ENCODE results near the gene RAB34.

Gene RAB34

DNA sequence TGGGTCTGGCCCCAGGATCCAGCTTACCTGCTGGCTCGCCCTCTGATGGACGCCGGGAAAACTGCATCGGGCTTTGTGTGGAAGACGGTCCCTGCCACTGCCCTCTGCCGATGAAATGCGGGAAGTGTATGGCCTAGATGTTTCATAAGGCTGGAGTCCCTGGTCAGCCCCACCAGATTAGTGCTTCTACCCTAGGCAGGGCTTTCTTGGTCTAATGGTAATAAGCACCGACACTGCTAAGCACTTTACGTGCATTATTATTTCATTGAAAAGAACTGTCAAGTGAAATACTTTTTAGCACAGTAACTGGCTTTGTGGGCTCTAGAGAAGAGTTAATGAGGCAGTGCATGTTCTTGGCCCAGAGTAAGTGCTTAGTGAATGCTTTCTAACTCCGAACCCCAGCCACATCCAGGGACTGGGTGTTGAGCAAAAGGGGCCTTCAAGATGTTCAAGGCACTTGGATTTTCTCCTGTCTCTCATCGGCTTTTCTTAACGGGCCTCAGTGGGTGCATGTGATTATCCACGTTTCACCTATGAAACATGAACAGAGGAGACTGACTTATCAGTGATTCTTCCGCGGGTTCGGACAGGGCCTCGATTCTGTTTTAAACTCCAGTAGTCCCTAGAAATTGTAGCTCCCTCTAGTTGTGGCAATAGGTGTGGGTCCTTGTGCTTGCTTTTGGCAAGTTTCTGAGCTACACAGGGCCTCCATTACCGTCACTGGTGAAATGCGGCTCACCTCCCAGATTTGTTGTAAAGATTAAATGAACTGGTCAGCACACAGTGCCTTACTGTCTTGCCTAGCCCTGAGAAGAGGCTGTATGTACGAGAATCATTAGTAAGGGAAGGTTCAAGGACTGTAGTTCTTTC lies 32.7 kb upstream of the RAB34 start:
- Mint-ChIP-seq H3K4me1 (peaks cover 34% of the 10 kb centered on the region), H3K9me3 (no peaks in the 10 kb centered on the region), H3K27ac (peak overlapping the region; percentile 73 to 90 (median 81)), H3K27me3 (ENCODE audit: low read depth) (no peaks in the 10 kb centered on the region), H3K4me3 (peak overlapping the region in 2 of 3 experiments; percentile 51), H3K36me3 (ENCODE audit: low read depth) (peaks cover 40% of the 10 kb centered on the region)
- TF ChIP-seq, protein P1, sequence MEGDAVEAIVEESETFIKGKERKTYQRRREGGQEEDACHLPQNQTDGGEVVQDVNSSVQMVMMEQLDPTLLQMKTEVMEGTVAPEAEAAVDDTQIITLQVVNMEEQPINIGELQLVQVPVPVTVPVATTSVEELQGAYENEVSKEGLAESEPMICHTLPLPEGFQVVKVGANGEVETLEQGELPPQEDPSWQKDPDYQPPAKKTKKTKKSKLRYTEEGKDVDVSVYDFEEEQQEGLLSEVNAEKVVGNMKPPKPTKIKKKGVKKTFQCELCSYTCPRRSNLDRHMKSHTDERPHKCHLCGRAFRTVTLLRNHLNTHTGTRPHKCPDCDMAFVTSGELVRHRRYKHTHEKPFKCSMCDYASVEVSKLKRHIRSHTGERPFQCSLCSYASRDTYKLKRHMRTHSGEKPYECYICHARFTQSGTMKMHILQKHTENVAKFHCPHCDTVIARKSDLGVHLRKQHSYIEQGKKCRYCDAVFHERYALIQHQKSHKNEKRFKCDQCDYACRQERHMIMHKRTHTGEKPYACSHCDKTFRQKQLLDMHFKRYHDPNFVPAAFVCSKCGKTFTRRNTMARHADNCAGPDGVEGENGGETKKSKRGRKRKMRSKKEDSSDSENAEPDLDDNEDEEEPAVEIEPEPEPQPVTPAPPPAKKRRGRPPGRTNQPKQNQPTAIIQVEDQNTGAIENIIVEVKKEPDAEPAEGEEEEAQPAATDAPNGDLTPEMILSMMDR (IDR thresholded peaks at IDR 0.05; ENCODE audit: unreplicated experiment in 3 of 3) = peak; percentile 99 to 100 (median 100)

DNA sequence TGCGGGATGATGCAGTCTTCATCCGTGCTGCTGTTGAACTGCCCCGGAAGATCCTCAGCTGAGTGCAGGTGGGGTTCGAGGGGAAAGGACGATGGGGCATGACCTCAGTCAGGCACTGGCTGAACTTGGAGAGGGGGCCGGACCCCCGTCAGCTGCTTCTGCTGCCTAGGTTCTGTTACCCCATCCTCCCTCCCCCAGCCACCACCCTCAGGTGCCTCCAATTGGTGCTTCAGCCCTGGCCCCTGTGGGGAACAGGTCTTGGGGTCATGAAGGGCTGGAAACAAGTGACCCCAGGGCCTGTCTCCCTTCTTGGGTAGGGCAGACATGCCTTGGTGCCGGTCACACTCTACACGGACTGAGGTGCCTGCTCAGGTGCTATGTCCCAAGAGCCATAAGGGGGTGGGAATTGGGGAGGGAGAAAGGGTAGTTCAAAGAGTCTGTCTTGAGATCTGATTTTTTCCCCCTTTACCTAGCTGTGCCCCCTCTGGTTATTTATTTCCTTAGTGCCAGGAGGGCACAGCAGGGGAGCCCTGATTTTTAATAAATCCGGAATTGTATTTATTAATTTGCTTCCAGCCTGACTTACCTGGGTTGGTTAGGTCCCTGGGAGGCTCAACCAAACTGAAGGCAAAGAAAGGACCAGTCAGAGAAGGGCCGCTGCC lies 32.0 kb upstream of the RAB34 start:
- Mint-ChIP-seq H3K4me3 (peak overlapping the region in 2 of 3 experiments; percentile 51), H3K4me1 (peaks cover 34% of the 10 kb centered on the region), H3K9me3 (no peaks in the 10 kb centered on the region), H3K36me3 (ENCODE audit: low read depth) (peaks cover 40% of the 10 kb centered on the region), H3K27me3 (ENCODE audit: low read depth) (no peaks in the 10 kb centered on the region), H3K27ac (peak overlapping the region; percentile 73 to 90 (median 86))
- TF ChIP-seq, protein P1 (IDR thresholded peaks at IDR 0.05; ENCODE audit: unreplicated experiment in 3 of 3) = no peak

DNA sequence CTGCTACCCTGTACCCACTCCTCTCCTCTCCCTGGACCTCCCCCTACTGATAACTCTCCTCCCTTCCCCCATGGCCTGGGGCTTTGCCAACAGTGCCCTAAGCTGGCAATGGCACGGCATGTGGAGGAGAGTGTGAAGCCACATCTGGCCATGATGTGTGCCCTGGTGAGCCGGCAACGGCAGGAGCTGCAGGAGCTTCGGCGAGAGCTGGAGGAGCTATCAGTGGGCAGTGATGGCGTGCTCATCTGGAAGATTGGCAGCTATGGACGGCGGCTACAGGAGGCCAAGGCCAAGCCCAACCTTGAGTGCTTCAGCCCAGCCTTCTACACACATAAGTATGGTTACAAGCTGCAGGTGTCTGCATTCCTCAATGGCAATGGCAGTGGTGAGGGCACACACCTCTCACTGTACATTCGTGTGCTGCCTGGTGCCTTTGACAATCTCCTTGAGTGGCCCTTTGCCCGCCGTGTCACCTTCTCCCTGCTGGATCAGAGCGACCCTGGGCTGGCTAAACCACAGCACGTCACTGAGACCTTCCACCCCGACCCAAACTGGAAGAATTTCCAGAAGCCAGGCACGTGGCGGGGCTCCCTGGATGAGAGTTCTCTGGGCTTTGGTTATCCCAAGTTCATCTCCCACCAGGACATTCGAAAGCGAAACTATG lies 31.3 kb upstream of the RAB34 start:
- TF ChIP-seq, protein P1 (IDR thresholded peaks at IDR 0.05; ENCODE audit: unreplicated experiment in 3 of 3) = no peak
- peak overlapping the region in 2 of 3 experiments; percentile 10 to 44 for H3K4me3 Mint-ChIP-seq
- peak overlapping the region; percentile 39 to 95 (median 86) for H3K27ac Mint-ChIP-seq
- peaks cover 34% of the 10 kb centered on the region for H3K4me1 Mint-ChIP-seq
- H3K9me3 Mint-ChIP-seq = no peaks in the 10 kb centered on the region
- H3K36me3 Mint-ChIP-seq (ENCODE audit: low read depth) = peaks cover 40% of the 10 kb centered on the region
- no peaks in the 10 kb centered on the region for H3K27me3 Mint-ChIP-seq (ENCODE audit: low read depth)

DNA sequence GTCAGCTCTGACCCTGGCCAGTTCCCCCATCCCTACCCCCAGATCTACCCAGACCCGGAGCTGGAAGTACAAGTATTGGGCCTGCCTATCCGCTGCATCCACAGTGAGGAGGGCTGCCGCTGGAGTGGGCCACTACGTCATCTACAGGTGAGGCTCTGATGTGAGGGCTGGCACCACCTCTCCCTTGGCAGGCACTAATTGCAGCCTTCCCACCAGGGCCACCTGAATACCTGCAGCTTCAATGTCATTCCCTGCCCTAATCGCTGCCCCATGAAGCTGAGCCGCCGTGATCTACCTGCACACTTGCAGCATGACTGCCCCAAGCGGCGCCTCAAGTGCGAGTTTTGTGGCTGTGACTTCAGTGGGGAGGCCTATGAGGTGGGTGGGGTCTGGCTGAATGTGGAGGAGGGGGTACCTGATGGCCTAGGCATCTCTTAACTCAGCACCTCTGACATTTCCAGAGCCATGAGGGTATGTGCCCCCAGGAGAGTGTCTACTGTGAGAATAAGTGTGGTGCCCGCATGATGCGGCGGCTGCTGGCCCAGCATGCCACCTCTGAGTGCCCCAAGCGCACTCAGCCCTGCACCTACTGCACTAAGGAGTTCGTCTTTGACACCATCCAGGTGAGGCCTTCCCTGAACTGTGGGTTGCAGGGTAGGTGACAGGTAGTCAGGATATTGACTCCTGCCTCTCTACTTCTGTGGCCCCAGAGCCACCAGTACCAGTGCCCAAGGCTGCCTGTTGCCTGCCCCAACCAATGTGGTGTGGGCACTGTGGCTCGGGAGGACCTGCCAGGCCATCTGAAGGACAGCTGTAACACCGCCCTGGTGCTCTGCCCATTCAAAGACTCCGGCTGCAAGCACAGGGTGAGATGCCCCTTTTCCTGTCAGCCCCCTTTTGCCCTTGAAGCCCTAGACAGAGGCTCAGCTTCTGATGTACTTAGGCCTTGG lies 30.4 kb upstream of the RAB34 start:
- Mint-ChIP-seq H3K27me3 (ENCODE audit: low read depth) (no peaks in the 10 kb centered on the region), H3K4me3 (peak overlapping the region; percentile 21 to 41 (median 32)), H3K36me3 (ENCODE audit: low read depth) (peaks cover 40% of the 10 kb centered on the region), H3K27ac (peak overlapping the region; percentile 46 to 95 (median 86)), H3K9me3 (no peaks in the 10 kb centered on the region), H3K4me1 (peaks cover 34% of the 10 kb centered on the region)
- TF ChIP-seq, protein P1 (IDR thresholded peaks at IDR 0.05; ENCODE audit: unreplicated experiment in 3 of 3) = no peak

DNA sequence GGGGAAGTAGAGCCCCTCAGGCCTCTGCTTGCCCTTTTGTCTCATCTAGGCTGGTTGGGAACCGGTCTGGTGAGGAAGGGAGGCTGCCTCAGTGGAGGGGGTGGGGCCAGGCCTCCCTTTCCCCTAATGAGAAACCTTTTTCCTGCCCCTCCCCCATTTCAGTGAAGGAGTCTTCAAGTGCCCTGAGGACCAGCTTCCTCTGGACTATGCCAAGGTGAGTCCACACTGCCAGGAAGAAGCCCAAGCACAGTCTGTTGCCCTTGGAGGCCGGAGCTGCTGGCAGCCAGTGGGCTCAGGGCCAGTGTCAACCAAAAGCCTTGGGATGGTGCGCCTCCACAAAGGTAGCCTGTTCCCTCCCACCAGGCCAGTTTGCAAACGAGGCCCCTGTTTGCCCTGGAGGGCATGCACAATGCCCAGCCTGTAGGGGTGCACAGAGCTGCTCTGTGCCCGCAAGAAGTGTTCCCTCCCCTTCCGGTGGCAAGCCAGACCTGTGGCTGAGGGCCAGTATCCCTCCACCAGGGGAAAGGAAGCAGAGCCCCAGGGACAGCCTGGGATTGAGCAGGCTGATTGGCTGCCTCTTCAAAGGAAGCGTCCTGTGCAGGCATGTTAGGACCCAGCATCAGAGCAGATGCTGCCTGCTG lies 29.5 kb upstream of the RAB34 start:
- peak overlapping the region; percentile 97 to 99 (median 98) for H3K4me3 Mint-ChIP-seq

More for the DNA sequence above, 29.5 kb upstream of the RAB34 start:
- TF ChIP-seq, protein P1 (IDR thresholded peaks at IDR 0.05; ENCODE audit: unreplicated experiment in 3 of 3) = no peak
- Mint-ChIP-seq H3K36me3 (ENCODE audit: low read depth) (peaks cover 36% of the 10 kb centered on the region), H3K9me3 (no peaks in the 10 kb centered on the region), H3K27me3 (ENCODE audit: low read depth) (no peaks in the 10 kb centered on the region), H3K4me1 (peaks cover 34% of the 10 kb centered on the region), H3K27ac (peak overlapping the region; percentile 95 to 100 (median 99))
